ENCODE data around the gene RPL37. TPM values are rescaled to one million over a fixed set of nuclear protein-coding genes. Genes with fewer than 3 reads are reported as not detected.
A peak's percentile ranks its signal among the peaks of the same experiment; 100 is the strongest.
"Not testable (repeated sequence)": the region's sequence is repeated elsewhere in the genome, so short reads cannot be mapped to it uniquely, and the experiment has no call there.

The RPL37 gene
- polyA plus RNA-seq (ENCODE audit: insufficient read length in 3 of 3), result 1,000 to 10,000 TPM; 1,651 to 2,315 (median 1,847) TPM
- long read RNA-seq, donor 1, full-length matches to known transcripts, result 891 of 1,252 reads
- long read RNA-seq, donor 1, partial matches to known transcripts, result 308 of 1,252 reads
- long read RNA-seq, donor 1, other reads (novel, unspliced or antisense), result 53 of 1,252 reads
- long read RNA-seq, donor 2, full-length matches to known transcripts, result 978 of 1,315 reads
- long read RNA-seq, donor 2, partial matches to known transcripts, result 325 of 1,315 reads
- long read RNA-seq, donor 2, other reads (novel, unspliced or antisense), result 12 of 1,315 reads
- long read RNA-seq, donor 3, full-length matches to known transcripts, result 889 of 1,341 reads
- long read RNA-seq, donor 3, partial matches to known transcripts, result 397 of 1,341 reads
- long read RNA-seq, donor 3, other reads (novel, unspliced or antisense), result 55 of 1,341 reads
- long read RNA-seq, donor 4, full-length matches to known transcripts, result 1,172 of 1,839 reads
- long read RNA-seq, donor 4, partial matches to known transcripts, result 622 of 1,839 reads
- long read RNA-seq, donor 4, other reads (novel, unspliced or antisense), result 45 of 1,839 reads
- long read RNA-seq, donor 5, full-length matches to known transcripts, result 575 of 878 reads
- long read RNA-seq, donor 5, partial matches to known transcripts, result 278 of 878 reads
- long read RNA-seq, donor 5, other reads (novel, unspliced or antisense), result 25 of 878 reads
- long read RNA-seq, donor 6, full-length matches to known transcripts, result 310 of 819 reads
- long read RNA-seq, donor 6, partial matches to known transcripts, result 509 of 819 reads
- long read RNA-seq, donor 6, other reads (novel, unspliced or antisense), result 0 of 819 reads
- long read RNA-seq, donor 7, full-length matches to known transcripts, result 853 of 1,456 reads
- long read RNA-seq, donor 7, partial matches to known transcripts, result 515 of 1,456 reads
- long read RNA-seq, donor 7, other reads (novel, unspliced or antisense), result 88 of 1,456 reads
- long read RNA-seq, donor 8, full-length matches to known transcripts, result 483 of 803 reads
- long read RNA-seq, donor 8, partial matches to known transcripts, result 280 of 803 reads
- long read RNA-seq, donor 8, other reads (novel, unspliced or antisense), result 40 of 803 reads
- long read RNA-seq, donor 9, full-length matches to known transcripts, result 1,152 of 1,852 reads
- long read RNA-seq, donor 9, partial matches to known transcripts, result 692 of 1,852 reads
- long read RNA-seq, donor 9, other reads (novel, unspliced or antisense), result 8 of 1,852 reads
- long read RNA-seq, donor 10, full-length matches to known transcripts, result 882 of 1,222 reads
- long read RNA-seq, donor 10, partial matches to known transcripts, result 290 of 1,222 reads
- long read RNA-seq, donor 10, other reads (novel, unspliced or antisense), result 50 of 1,222 reads
- long read RNA-seq, donor 11, full-length matches to known transcripts, result 523 of 844 reads
- long read RNA-seq, donor 11, partial matches to known transcripts, result 315 of 844 reads
- long read RNA-seq, donor 11, other reads (novel, unspliced or antisense), result 6 of 844 reads
- long read RNA-seq, donor 12, full-length matches to known transcripts, result 1,005 of 1,564 reads
- long read RNA-seq, donor 12, partial matches to known transcripts, result 474 of 1,564 reads
- long read RNA-seq, donor 12, other reads (novel, unspliced or antisense), result 85 of 1,564 reads
- long read RNA-seq, donor 13, full-length matches to known transcripts, result 670 of 995 reads
- long read RNA-seq, donor 13, partial matches to known transcripts, result 298 of 995 reads
- long read RNA-seq, donor 13, other reads (novel, unspliced or antisense), result 27 of 995 reads
- long read RNA-seq, donor 14, full-length matches to known transcripts, result 1,162 of 1,846 reads
- long read RNA-seq, donor 14, partial matches to known transcripts, result 671 of 1,846 reads
- long read RNA-seq, donor 14, other reads (novel, unspliced or antisense), result 13 of 1,846 reads
- long read RNA-seq, donor 15, full-length matches to known transcripts, result 874 of 1,432 reads
- long read RNA-seq, donor 15, partial matches to known transcripts, result 487 of 1,432 reads
- long read RNA-seq, donor 15, other reads (novel, unspliced or antisense), result 71 of 1,432 reads
- long read RNA-seq, donor 16, full-length matches to known transcripts, result 1,175 of 1,823 reads
- long read RNA-seq, donor 16, partial matches to known transcripts, result 639 of 1,823 reads
- long read RNA-seq, donor 16, other reads (novel, unspliced or antisense), result 9 of 1,823 reads

DNA sequence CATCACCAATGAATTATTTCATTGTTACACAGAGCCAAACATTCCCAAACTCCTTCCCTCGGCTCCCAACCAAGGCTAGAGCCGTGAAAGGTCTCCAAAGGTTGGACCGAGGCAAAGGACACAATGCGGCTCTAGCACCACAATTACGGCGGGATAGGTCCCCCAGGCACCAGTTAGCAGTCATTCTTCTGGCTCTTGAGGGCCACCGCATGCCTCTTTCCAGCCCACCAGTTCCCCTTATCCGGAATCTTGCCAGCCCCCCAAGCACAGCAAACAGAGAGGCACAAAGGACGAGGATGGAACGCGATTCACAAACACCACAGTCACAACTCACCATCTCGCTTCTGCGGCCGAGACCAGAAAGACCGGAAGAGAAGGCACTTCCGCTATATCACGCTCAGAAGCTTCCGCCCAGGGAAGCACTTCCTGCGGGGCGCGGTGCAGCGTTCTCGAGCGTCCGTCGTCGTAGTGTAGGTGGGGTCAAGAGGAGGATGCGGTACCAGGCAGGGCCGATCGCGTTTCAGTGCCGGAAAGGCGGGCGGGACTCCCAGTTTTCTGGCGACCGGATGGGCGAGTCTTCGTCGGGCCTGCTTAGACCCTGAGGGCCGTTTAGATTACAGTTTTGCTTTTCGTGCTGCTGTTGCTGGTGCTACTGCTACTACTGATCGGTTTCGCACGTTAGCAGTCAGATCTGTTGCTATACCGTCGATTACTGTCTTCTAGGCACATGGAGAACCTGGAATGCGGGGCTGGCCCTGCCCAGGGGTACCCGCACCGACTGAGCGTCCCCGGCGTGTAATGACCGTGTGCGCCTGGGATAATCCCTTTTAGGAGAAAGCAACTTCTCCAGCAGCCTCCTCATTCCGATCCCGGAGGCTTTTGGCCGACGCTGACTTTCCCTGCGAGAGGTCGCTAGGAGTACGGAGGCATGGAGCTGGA, at the start of gene RPL37:
RPL37 (minus strand) TSS at position 374 of the 939 bp plus-strand sequence; CDS start at position 337, 37 bp downstream.
- peak; percentile 95 for DNase-seq

DNA sequence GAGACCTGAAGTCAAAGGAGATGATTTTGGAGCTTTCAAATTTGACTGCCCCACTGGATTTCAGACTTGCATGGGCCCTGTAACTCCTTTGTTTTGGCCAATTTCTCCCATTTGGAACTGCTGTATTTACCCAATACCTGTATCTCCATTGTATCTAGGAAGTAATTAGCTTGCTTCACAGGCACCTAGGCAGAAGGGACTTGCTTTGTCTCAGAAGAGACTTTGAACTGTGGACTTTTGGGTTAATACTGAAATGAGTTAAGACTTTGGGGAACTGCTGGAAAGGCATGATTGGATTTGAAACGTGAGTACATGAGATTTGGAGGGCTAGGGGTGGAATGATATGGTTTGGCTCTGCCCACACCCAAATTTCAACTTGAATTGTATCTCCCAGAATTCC, 48.0 kb upstream of the RPL37 start:
- not testable (repeated sequence) for DNase-seq

DNA sequence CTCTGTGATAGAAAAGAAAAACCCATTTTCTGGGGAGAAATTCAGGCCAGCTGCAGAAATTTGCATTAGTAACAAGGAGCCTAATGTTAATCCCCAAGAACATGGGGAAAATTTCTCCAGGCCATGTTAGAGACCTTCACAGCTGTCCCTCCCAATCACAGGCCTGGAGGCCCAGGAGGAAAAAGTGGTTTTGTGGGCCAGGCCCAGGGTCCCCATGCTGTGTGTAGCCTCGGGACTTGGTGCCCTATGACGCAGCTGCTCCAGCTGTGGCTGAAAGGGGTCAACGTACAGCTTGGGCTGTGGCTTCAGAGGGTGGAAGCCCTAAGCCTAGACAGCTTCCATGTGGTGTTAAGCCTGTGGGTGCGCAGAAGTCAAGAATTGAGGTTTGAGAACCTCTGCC, 47.3 kb upstream of the RPL37 start:
- DNase-seq, result no peak

DNA sequence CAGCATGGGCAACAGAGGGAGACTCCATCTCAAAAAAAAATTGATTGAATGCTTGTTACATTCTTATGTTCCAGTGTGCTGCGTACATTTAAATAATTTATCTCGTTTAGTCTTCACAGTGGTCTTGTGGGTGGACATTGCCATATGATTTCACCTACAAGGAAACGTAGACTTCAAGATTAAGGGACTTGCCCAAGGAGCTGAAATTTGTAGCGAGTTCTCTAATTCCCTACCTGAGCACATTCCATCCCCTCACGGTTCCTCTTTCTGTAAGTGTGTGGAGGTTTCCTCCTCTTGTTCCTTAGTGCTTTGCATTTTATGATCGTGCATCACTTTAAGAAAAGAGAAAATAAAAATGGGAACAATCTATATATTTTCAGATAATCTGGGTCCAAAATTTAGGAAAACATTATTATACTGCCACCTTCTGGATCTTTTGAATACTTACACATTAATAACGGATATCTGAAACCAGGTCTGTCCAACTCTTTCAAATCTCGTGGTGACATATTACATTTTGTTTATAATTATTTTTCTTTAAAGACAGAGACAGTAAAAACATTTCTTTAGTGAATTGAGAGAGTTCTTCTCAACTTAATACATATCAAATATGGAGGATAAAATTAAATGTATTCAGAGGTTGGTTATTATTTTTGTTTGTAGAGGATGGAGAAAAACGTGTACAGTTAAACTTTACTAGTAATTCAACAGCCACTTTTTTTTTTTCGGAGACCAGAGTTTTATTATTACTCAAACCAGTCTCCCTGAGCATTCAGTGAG, 44.3 kb upstream of the RPL37 start:
- no peak for DNase-seq

DNA sequence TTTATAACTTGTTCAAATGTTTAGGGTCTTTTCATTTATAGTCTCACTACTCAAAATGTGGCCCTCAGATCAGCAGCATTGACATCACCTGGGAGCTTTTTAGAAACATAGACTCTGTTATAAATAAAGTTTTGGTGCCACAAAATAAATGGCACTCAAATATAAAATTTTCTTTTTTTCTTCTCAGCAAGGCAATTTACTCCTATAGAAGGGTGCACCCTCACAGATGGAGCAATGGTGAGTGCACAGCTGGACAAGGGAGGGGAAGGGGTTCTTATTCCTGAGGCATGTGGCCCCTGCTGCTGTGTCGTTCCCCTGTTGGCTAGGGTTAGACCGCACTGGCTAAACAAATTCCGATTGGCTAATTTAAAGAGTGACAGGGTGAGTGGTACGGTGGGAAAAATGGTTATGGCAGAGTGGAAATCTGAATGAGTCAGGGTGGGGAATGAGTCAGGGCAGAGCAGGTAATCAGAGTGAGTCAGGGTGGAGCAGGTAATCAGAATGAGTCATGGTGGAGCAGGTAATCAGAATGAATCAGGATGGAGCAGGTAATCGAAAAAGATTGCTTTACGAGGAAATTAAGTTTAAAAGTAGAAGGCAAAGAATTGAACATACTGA, 42.5 kb upstream of the RPL37 start:
- no peak for DNase-seq

DNA sequence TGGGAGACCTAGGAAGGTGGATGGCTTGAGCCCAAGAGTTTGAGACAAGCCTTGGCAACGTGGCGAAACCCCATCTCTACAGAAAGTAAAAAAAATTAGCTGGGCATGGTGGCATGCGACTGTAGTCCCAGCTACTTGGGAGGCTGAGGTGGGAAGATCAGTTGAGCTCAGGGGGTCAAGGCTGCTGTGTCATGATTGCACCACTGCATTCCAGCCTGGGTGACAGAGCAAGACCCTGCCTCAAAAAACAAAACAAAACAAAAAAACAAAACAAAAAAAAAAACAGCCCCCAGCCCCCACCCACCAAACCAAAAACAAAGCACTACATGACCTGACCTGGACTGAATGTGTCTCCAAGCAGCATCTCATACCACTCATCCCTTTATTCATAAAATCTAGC, 40.9 kb upstream of the RPL37 start:
- DNase-seq, result no peak

DNA sequence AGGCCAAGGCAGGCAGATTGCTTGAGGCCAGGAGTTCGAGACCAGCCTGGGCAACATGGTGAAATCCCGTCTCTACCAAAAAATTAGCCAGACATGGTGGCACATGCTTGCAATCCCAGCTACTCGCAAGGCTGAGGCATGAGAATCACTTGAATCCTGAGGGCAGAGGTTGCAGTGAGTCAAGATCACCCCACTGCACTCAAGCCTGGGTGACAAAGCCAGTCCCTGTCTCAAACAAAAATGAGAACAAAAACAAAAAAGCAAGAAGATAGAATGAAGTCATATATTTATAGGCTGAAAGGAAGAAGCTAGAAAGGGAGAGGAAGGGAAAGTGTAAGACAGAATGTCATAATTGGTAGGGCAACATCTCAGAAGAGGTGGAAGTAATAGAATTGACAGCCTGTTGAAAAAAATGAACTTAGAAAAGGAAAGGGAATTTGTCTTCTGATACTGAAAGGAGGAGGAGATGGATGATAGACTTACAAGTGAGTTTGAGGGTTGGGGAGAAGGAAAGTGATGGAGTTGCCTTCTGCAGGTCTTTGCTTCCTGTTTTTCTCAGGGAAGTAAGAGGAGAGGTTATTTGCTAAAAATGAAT, 38.4 kb upstream of the RPL37 start:
- DNase-seq, result no peak

DNA sequence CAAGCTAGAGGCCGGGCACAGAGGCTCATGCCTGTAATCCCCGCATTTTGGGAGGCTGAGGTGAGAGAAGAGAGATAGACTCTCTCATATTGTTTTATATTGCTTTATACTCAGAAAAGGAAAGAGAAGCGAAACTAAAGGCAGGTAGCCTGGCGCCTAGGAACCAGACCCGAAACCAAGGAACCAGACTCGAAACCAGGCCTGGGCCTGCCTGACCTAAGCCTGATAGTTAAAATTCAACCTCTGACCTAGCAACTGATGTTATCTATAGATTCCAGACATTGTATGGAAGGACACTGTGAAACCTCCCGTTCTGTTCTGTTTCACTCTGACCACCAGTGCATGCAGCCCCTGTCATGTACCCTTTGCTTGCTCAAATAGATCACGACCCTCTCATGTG, 37.2 kb upstream of the RPL37 start:
- DNase-seq, result not testable (repeated sequence)

DNA sequence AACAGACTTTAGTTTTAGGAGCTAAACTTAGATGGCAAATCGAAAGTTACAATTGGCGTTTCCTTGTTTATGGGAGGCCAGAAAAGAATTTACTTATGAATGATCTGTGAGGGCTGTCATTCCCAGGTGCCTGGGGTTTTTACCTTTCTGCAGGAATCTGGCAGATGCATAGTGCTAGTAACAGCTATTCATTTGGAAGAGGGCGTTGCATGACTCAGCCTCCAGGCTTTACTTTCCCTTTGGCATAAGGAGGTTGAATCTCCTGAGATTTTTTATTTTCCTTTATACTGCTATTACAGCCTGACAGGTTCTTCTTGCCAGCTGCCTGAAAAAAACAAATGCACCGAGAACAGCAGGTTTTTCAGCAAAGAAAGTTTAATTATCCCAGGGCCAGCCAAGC, 36.2 kb upstream of the RPL37 start:
- DNase-seq, result no peak

DNA sequence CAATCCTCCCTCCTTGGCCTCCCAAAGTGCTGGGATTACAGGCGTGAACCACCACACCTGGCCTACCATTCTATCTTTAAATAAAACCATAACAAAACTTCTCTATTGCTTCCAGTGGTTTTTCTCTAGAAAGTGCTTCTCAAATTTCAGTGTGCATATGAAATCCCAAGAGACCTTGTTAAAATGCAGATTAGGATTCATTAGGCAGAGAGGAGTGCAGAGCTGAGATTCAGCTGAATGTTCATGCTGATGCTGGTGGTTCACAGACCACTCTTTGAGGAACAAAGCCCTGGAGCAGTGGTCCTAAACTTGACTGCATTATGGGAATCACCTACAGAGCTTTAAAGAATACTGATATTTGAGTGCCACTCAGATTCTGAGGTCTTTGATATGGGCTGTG, 34.4 kb upstream of the RPL37 start:
- no peak for DNase-seq

DNA sequence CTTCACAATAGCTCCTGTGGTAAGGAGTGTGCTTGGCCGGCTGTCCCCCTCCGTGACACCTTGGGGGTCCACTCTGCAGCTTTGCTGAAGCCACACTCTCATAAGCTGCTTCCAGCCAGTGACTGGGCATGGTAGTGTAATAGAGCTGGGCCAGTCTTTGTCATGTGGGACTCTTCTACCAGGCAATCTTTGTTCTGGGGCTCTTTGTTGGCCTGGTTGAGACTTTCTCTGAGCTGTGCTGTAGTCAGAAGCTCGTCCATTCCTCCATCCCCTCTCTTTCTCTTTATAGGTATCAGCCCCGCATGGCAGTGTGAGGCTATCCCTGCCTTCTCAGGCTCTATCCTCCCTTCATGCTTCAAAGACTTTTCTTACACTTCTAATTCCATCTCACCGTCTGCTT, 31.8 kb upstream of the RPL37 start:
- DNase-seq, result no peak

DNA sequence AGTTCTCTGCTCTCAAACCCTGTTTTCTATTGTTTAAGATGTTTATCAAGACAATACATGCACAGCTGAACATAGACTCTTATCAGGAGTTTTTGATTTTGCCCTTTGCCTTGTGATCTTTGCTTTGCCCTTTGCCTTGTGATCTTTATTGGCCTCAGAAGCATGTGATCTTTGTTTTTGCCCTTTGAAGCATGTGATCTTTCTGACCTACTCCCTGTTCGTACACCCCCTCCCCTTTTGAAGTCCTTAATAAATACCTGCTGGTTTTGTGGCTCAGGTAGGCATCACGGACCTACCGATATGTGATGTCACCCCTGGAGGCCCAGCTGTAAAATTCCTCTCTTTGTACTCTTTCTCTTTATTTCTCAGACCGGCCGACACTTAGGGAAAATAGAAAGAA, 30.0 kb upstream of the RPL37 start:
- DNase-seq, result not testable (repeated sequence)

DNA sequence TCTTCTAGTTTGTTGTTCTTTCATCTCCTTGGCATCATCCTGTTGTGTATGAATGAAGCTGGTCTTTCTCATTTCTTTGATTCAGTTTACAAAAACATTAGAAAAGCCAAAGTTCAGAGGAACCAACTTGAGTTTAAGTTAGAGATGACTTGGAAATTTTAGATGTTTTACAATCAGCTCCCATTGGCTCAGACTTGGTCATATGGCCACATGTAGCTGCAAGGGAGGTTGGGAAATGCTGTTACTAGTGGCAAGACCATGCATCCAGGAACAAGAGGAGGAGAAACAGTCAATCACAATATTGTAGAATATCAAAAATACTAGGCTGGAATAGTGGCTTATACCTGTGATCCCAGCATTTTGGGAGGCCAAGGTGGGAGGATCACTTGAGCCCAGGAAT, 25.7 kb upstream of the RPL37 start:
- DNase-seq, result no peak

DNA sequence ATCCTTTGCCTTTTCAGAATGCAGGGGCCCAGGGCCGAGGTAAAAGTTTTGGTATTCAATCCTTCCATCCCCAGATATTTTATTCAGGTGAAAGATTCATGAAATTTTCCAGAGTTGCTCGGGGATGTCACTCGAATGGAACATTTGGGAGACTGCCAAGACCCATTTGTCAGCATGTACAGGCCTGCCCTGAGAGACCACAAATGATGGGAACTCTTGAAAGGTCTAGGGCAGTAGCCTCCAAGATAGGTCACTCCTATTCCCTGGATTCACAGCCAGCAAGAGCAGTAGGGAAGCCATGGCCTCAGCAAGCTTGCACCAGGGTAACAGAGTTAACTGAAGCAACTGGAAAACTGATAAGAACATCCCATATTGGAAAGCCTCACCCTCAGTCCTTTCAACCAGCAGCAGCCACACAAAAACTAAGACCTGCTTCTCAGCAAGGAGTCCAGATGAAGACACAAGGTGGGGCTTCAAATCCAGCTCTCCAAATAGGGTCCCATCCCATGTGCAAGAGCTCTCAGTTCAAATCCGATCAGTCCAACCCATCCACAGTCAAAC, 18.7 kb upstream of the RPL37 start:
- no peak for DNase-seq

DNA sequence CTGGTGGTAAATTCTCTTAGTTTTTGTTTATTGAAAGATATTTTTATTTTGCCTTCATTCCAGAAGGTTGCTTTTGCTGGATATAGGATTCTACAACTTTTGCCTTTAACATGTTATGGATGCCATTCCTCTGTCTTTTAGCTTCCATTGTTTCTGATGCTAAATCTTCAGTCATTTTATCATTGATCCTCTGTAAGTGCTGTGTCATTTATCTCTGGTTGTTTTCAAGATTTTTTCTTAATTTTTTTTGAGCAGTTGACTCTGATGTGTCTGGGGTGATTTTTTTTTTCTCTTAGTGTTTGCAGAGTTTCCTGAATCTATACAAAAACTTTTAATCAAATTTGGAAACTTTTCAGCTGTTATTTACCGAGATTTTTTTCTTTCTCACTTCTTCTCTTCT, 12.5 kb upstream of the RPL37 start:
- DNase-seq, result no peak

DNA sequence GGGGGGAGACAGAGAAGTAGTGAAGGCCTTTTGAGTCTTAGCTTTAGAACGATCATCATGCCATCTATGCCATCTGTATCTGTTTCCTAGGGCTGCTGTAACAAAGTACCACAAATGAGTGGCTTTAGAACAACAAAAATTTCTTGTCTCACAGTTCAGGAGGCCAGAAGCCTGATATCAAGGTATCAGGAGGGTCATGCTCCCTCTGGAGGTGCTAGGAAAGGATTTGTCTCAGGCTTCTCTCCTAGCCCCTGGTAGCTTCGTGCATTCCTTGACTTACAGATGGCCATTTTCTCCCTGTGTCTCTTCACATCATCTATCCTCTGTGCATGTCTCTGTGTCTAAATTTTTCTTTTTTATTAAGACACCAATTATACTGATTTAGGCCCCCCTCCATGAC, 11.3 kb upstream of the RPL37 start:
- no peak for DNase-seq

DNA sequence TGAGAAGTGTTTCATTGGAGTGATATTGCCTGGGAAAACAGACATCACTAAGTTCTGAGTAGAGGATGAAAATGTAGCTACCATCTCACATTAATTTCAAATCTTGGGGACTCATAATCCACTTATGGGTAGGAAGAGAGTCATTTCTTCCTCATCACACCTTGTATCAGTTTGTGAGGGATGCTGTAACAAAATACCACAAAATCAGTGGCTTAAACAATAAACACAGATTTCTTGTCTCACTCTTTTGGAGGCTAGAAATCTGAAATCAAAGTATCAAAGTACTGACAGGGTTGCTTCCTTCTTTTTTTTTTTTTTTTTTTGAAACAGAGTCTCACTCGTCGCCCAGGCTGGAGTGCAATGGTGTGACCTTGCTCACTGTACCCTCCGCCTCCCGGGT, 9.5 kb upstream of the RPL37 start:
- DNase-seq, result no peak
